Erythroblast (primary cell): ENCODE measurements around the gene CELF4.

ENCODE experiments used
- DNase-seq, 2 experiments: peaks; one replicate each; lab custom pipeline; 2025; lab: John Stamatoyannopoulos, UW
- GATA1 ChIP-seq: IDR thresholded peaks from 2 replicates; pipeline ENCODE4 v1.6.1; 2011; ENCODE audit warnings: low read depth, mild to moderate bottlenecking, control low read depth, low read length, moderate library complexity
- POLR2A ChIP-seq: IDR thresholded peaks from 2 replicates; pipeline ENCODE4 v1.6.1; 2011; ENCODE audit warnings: mild to moderate bottlenecking, low read length

CELF4 gene

DNA sequence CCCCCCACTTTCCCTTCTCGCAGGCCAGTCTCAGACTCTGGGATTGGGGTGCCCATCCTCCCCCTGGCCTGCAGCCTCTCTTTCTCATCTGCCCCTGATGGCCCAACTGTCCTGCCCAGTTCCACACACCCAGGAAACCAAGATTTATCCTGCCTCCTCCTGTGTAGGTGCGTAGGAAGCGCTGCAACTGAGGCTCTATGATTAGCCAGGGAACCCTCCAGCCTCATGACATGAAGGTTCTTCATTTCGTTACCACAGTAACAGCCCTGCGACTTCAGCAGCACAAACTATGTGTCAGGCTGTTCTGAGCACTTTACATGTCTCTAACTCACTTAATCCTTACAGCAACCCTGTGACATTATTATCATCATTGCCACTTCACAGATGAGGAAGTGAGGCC, 305.9 kb downstream of the CELF4 start:
- no peak for TF ChIP-seq POLR2A
- TF ChIP-seq GATA1, result no peak
- DNase-seq, result no peak

DNA sequence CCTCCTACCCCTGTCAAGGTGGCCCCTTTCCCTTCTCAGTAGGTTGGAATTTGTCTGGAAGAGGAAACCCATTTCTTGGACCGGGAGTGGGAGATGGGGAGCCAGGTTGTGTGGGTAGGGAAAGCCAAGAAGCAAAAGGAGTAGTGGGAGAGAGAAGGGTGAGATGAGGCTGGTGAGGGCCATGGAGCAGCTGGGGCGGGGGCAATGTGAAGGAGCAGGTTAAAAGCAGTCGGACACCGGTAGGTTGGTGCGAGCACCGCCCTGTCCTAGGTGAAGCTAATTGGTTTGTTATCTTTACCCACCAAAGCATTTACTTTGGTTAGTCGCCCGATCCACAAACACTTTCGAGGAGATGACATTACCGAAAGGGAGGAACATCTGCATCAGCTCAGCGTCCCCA, 306.8 kb downstream of the CELF4 start:
- TF ChIP-seq POLR2A, result no peak
- TF ChIP-seq GATA1, result no peak
- DNase-seq, result no peak

DNA sequence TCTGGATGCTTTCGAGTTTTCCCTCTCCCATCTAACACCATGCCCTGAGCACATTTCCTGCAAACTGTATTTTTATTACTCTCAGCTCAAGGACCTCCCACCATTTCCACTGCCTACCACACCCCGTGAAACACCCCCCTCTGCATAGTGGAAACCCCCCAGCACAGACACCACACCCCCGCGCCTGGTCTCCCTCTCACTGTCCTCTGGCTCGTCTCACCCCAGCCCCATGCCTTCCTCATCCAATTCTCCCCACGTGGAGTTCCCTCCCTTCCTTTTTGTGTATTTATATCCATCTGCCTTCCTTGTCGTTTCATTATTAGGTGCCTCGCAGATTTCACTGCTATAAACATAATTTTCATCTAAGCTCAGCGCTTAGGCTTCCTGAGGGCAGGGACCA, 307.5 kb downstream of the CELF4 start:
- DNase-seq, result no peak
- no peak for TF ChIP-seq POLR2A
- no peak for TF ChIP-seq GATA1

- no peak for DNase-seq
- TF ChIP-seq GATA1 (no peak), POLR2A (no peak)
Observed at GRCh38 chr18:37254973-37255372, 310.6 kb downstream of the CELF4 start.

DNA sequence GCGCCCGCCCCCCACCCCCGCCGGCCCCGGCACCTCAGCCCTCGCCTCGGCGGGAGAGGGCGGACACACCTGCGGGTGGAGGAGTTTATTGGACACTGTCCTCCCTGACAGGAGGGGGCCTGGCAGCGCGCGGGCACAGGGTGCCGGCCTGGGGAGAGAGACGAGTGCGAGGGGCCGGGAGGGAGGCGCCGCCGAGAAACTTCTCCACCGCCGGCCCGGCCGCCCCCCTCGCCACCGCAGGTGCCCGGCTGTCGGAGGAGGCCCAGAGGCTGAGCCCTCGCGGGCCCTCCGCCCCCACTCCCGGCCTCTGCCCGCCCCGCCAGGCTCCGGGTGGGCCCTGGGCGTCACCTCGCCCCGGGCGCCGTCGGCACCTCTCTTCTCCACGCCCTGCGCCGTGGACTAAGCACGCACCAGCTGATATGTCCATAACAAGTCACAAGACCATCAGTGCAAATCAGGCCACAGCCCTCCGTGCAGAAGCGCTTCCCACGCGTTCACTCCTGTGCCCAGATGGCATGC, 311.3 kb downstream of the CELF4 start:
- TF ChIP-seq GATA1 (no peak), POLR2A (no peak)
- DNase-seq, result no peak

- DNase-seq, result peak; percentile 21 to 22
- TF ChIP-seq POLR2A, result no peak
- no peak for TF ChIP-seq GATA1
Observed at GRCh38 chr18:37253394-37254235, 312.0 kb downstream of the CELF4 start.

DNA sequence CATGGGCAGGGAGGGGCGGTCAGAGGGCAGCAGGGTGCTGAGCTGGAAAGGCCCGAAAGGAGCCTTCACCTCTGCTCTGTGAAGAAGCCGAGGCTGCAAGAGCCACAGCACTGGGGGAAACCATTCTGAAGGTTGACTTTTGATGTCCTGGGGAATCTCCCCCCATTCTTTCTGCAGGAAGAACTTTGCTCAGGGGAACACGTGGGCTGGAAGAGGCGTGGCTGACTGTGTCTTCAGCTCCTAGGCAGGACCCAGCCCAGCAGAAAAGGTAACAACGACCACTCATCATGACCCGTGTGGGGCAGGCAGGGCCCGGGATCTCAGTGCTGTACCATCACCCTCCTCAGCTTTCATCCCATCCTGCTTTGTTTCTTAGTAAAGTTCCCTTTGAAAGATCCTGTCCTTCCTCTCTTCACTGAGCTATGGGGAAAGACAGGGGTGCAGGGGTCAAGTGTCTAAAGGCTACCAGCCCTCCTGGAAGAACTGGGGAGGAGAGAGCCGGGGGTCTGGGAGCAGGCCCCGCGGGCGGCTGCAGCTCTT, 312.7 kb downstream of the CELF4 start:
- TF ChIP-seq POLR2A, result no peak
- TF ChIP-seq GATA1, result no peak
- DNase-seq, result no peak

DNA sequence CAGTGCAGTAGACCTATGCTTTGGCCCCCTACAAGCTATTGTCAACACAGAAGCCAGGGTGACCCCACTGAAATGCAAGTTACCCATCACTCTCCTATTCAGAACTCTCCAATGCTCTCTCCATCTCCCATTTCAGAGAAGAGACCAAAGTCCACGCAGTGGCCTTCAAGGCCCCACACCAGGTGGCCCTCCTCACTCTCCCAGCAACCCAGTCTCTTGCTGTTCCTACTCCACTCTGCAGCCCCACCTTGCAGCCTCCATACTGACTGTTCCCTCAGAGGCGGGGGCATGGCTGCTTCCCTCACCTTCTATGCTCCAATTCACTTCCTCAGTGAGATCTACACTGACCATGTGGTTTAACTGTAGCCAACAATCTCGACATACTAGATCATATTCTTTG, 313.3 kb downstream of the CELF4 start:
- DNase-seq, result no peak
- TF ChIP-seq GATA1, result no peak

- TF ChIP-seq POLR2A, result no peak
- no peak for TF ChIP-seq GATA1
- no peak for DNase-seq
Observed at GRCh38 chr18:37251679-37252078, 313.9 kb downstream of the CELF4 start.

GRCh38 chr18:37249895-37250618, 315.5 kb downstream of the CELF4 start:
- DNase-seq, result no peak

GRCh38 chr18:37249171-37249886, 316.3 kb downstream of the CELF4 start:
- DNase-seq, result no peak
- TF ChIP-seq POLR2A (no peak), GATA1 (no peak)

More at GRCh38 chr18:37249895-37250618, 315.5 kb downstream of the CELF4 start:
- TF ChIP-seq POLR2A (no peak), GATA1 (no peak)

DNA sequence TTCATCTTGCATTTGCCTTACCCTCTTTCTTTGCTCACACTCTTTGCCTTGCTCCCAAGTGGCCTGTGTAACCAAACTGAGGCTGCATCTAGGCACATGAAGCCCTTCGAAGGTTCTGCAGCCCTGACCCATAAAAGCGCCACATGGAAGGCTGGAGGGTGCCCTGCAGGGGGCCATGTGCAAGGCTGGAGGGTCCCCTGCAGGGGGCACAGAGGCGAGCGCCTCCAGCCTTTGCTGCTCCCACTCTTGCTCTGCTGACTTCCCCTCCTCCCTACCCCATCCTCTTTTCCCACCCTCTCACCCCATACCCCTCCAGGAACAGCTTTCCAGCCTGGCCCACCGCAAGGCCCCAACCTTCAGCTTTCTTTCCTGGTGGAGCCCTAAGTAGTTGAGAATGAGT, 317.3 kb downstream of the CELF4 start:
- DNase-seq, result no peak
- TF ChIP-seq POLR2A (no peak), GATA1 (no peak)

- no peak for TF ChIP-seq GATA1
- no peak for TF ChIP-seq POLR2A
- no peak for DNase-seq
Observed at GRCh38 chr18:37247497-37248161, 318.0 kb downstream of the CELF4 start.
